HEK293 (cell line): ENCODE data around the gene KANK2.

Experiments
- BCL11B ChIP-seq: fragments of 450-650 bp; formaldehyde crosslinking; IDR thresholded peaks from 2 replicates; pipeline ENCODE4 v1.5.1; 2016; ENCODE audit warnings: low read depth, missing biosample characterization, missing genetic modification characterization
- IKZF3 ChIP-seq: fragments of 450-650 bp; IDR thresholded peaks from 2 replicates; pipeline ENCODE4 v1.5.0; 2018; ENCODE audit warnings: missing biosample characterization, mild to moderate bottlenecking, missing genetic modification characterization, moderate library complexity
- KLF16 ChIP-seq: fragments of 450-650 bp; formaldehyde crosslinking; IDR thresholded peaks from 2 replicates; pipeline ENCODE4 v1.5.1; 2017; ENCODE audit warnings: missing biosample characterization, missing genetic modification characterization
- MEIS1 ChIP-seq: sonication (generic); formaldehyde crosslinking; IDR thresholded peaks from 2 replicates; pipeline ENCODE4 v1.8.1; 2022; ENCODE audit warnings: missing genetic modification reagents, mild to moderate bottlenecking, borderline replicate concordance
- RBAK ChIP-seq: fragments of 450-650 bp; formaldehyde crosslinking; IDR thresholded peaks from 2 replicates; pipeline ENCODE4 v1.5.1; 2016; ENCODE audit warnings: missing biosample characterization, missing genetic modification characterization
- TCF7L2 ChIP-seq: IDR thresholded peaks from 2 replicates; pipeline ENCODE4 v1.6.1; 2011; ENCODE audit warnings: low read depth, mild to moderate bottlenecking, inconsistent platforms, low read length, moderate library complexity, borderline replicate concordance
- ZBTB26 ChIP-seq: fragments of 450-650 bp; formaldehyde crosslinking; optimal IDR thresholded peaks from 2 replicates; pipeline ENCODE3; 2016; ENCODE audit warnings: missing biosample characterization, mild to moderate bottlenecking, missing genetic modification characterization
- ZBTB8A ChIP-seq: fragments of 450-650 bp; formaldehyde crosslinking; IDR thresholded peaks from 2 replicates; pipeline ENCODE4 v1.5.1; 2016; ENCODE audit warnings: missing biosample characterization, missing genetic modification characterization
- ZFHX2 ChIP-seq: fragments of 450-650 bp; formaldehyde crosslinking; conservative IDR thresholded peaks from 2 replicates; pipeline ENCODE4 v1.5.1; 2016; ENCODE audit warnings: missing biosample characterization, missing genetic modification characterization
- ZIC2 ChIP-seq: fragments of 450-650 bp; formaldehyde crosslinking; IDR thresholded peaks from 2 replicates; pipeline ENCODE4 v1.5.1; 2016; ENCODE audit warnings: missing biosample characterization, missing genetic modification characterization
- ZNF138 ChIP-seq: fragments of 450-650 bp; formaldehyde crosslinking; IDR thresholded peaks from 2 replicates; pipeline ENCODE4 v1.5.1; 2016; ENCODE audit warnings: missing biosample characterization, missing genetic modification characterization, borderline replicate concordance
- ZNF202 ChIP-seq: fragments of 450-650 bp; formaldehyde crosslinking; IDR thresholded peaks from 2 replicates; pipeline ENCODE4 v1.5.1; 2016; ENCODE audit warnings: missing biosample characterization, missing genetic modification characterization, borderline replicate concordance
- ZNF223 ChIP-seq: fragments of 450-650 bp; formaldehyde crosslinking; IDR thresholded peaks from 2 replicates; pipeline ENCODE4 v1.5.1; 2016; ENCODE audit warnings: missing biosample characterization, missing genetic modification characterization
- ZNF239 ChIP-seq: fragments of 450-650 bp; formaldehyde crosslinking; IDR thresholded peaks from 2 replicates; pipeline ENCODE4 v1.5.1; 2016; ENCODE audit warnings: missing biosample characterization, missing genetic modification characterization
- ZNF274 ChIP-seq, 2 experiments: fragments of 200-500 bp in 1 of 2; fragments of 450-650 bp in 1 of 2; sonication (Bioruptor generic) in 1 of 2; formaldehyde crosslinking in 1 of 2; IDR thresholded peaks; 2 replicates each; pipeline versions ENCODE4 v1.5.1 to v1.6.1; 2014 to 2016; ENCODE audit warnings: borderline replicate concordance in 1 of 2, inconsistent platforms in 1 of 2, low read length in 1 of 2, missing biosample characterization in 1 of 2, missing genetic modification characterization in 1 of 2
- ZNF280C ChIP-seq: fragments of 450-650 bp; formaldehyde crosslinking; IDR thresholded peaks from 2 replicates; pipeline ENCODE4 v1.5.1; 2016; ENCODE audit warnings: missing biosample characterization, missing genetic modification characterization
- ZNF335 ChIP-seq: fragments of 450-650 bp; formaldehyde crosslinking; conservative IDR thresholded peaks from 2 replicates; pipeline ENCODE4 v1.5.1; 2016; ENCODE audit warnings: missing biosample characterization, missing genetic modification characterization
- ZNF391 ChIP-seq: fragments of 450-650 bp; formaldehyde crosslinking; IDR thresholded peaks from 2 replicates; pipeline ENCODE4 v1.5.1; 2016; ENCODE audit warnings: low read depth, missing biosample characterization, missing genetic modification characterization, borderline replicate concordance
- ZNF449 ChIP-seq: fragments of 450-650 bp; formaldehyde crosslinking; IDR thresholded peaks from 2 replicates; pipeline ENCODE4 v1.5.1; 2017; ENCODE audit warnings: missing biosample characterization, mild to moderate bottlenecking, missing genetic modification characterization, moderate library complexity
- ZNF501 ChIP-seq: fragments of 450-650 bp; formaldehyde crosslinking; IDR thresholded peaks from 2 replicates; pipeline ENCODE4 v1.5.1; 2016; ENCODE audit warnings: missing biosample characterization, missing genetic modification characterization
- ZNF529 ChIP-seq: fragments of 450-650 bp; formaldehyde crosslinking; IDR thresholded peaks from 2 replicates; pipeline ENCODE4 v1.5.1; 2017; ENCODE audit warnings: missing genetic modification characterization, missing biosample characterization; ENCODE audit not compliant: insufficient replicate concordance
- ZNF544 ChIP-seq: fragments of 450-650 bp; formaldehyde crosslinking; IDR thresholded peaks from 2 replicates; pipeline ENCODE4 v1.5.0; 2017; ENCODE audit warnings: missing biosample characterization, missing genetic modification characterization
- ZNF548 ChIP-seq: fragments of 450-650 bp; formaldehyde crosslinking; IDR thresholded peaks from 2 replicates; pipeline ENCODE4 v1.5.1; 2016; ENCODE audit warnings: missing biosample characterization, missing genetic modification characterization
- ZNF560 ChIP-seq: fragments of 450-650 bp; formaldehyde crosslinking; IDR thresholded peaks from 2 replicates; pipeline ENCODE4 v1.5.1; 2017; ENCODE audit warnings: missing biosample characterization, missing genetic modification characterization, borderline replicate concordance
- ZNF585B ChIP-seq: fragments of 450-650 bp; formaldehyde crosslinking; IDR thresholded peaks from 2 replicates; pipeline ENCODE4 v1.5.1; 2016; ENCODE audit warnings: missing biosample characterization, missing genetic modification characterization
- ZNF596 ChIP-seq: fragments of 450-650 bp; IDR thresholded peaks from 2 replicates; pipeline ENCODE4 v1.5.0; 2018; ENCODE audit warnings: missing biosample characterization, mild to moderate bottlenecking, missing genetic modification characterization, moderate library complexity
- ZNF621 ChIP-seq: fragments of 450-650 bp; formaldehyde crosslinking; IDR thresholded peaks from 2 replicates; pipeline ENCODE4 v1.5.1; 2017; ENCODE audit warnings: missing biosample characterization, missing genetic modification characterization
- ZNF701 ChIP-seq: fragments of 450-650 bp; formaldehyde crosslinking; IDR thresholded peaks from 2 replicates; pipeline ENCODE4 v1.5.1; 2016; ENCODE audit warnings: missing biosample characterization, missing genetic modification characterization
- ZNF76 ChIP-seq: fragments of 450-650 bp; formaldehyde crosslinking; IDR thresholded peaks from 2 replicates; pipeline ENCODE4; 2016; ENCODE audit warnings: low read depth, missing biosample characterization, missing genetic modification characterization, borderline replicate concordance
- ZSCAN30 ChIP-seq: fragments of 450-650 bp; IDR thresholded peaks from 2 replicates; pipeline ENCODE4 v1.5.1; 2018; ENCODE audit warnings: missing biosample characterization, mild to moderate bottlenecking, missing genetic modification characterization, moderate library complexity
- TF ChIP-seq, protein P1 (sequence below): fragments of 450-650 bp; IDR thresholded peaks from 2 replicates; pipeline ENCODE4 v1.5.1; 2018; ENCODE audit warnings: missing biosample characterization, mild to moderate bottlenecking, missing genetic modification characterization
- TF ChIP-seq, protein P2 (sequence below): sonication (generic); formaldehyde crosslinking; IDR thresholded peaks from 2 replicates; pipeline ENCODE4 v1.8.1; 2022; ENCODE audit warnings: mild to moderate bottlenecking, moderate library complexity, missing genetic modification reagents

The KANK2 gene

GRCh38 chr19:11138601-11139300, 58.6 kb downstream of the KANK2 start (continued):
- TF ChIP-seq ZNF335 (tag by site-specific recombination): no peak
- no peak for TF ChIP-seq ZBTB26 (tag by site-specific recombination)
- TF ChIP-seq, protein P1, sequence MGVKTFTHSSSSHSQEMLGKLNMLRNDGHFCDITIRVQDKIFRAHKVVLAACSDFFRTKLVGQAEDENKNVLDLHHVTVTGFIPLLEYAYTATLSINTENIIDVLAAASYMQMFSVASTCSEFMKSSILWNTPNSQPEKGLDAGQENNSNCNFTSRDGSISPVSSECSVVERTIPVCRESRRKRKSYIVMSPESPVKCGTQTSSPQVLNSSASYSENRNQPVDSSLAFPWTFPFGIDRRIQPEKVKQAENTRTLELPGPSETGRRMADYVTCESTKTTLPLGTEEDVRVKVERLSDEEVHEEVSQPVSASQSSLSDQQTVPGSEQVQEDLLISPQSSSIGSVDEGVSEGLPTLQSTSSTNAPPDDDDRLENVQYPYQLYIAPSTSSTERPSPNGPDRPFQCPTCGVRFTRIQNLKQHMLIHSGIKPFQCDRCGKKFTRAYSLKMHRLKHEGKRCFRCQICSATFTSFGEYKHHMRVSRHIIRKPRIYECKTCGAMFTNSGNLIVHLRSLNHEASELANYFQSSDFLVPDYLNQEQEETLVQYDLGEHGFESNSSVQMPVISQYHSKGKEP (tag by site-specific recombination): no peak
- TF ChIP-seq ZNF585B (tag by site-specific recombination): no peak
- no peak for TF ChIP-seq BCL11B
- no peak for TF ChIP-seq ZNF239
- no peak for TF ChIP-seq ZNF596 (tag by site-specific recombination)
- no peak for TF ChIP-seq ZIC2 (tag by site-specific recombination)
- no peak for TF ChIP-seq ZNF391 (tag by site-specific recombination)
- no peak for TF ChIP-seq MEIS1
- TF ChIP-seq ZNF280C: no peak
- no peak for TF ChIP-seq ZBTB8A (tag by site-specific recombination)
- no peak for TF ChIP-seq ZNF138 (tag by site-specific recombination)
- no peak for TF ChIP-seq ZNF202
- TF ChIP-seq TCF7L2: no peak
- TF ChIP-seq ZNF548 (tag by site-specific recombination): no peak
- TF ChIP-seq ZNF544 (tag by site-specific recombination): no peak
- TF ChIP-seq, protein P2, sequence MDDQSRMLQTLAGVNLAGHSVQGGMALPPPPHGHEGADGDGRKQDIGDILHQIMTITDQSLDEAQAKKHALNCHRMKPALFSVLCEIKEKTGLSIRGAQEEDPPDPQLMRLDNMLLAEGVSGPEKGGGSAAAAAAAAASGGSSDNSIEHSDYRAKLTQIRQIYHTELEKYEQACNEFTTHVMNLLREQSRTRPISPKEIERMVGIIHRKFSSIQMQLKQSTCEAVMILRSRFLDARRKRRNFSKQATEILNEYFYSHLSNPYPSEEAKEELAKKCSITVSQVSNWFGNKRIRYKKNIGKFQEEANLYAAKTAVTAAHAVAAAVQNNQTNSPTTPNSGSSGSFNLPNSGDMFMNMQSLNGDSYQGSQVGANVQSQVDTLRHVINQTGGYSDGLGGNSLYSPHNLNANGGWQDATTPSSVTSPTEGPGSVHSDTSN (CRISPR knock-in tag): no peak
- TF ChIP-seq ZFHX2 (tag by site-specific recombination): peak; percentile 83
- TF ChIP-seq ZNF449 (tag by site-specific recombination): no peak
- no peak for TF ChIP-seq ZNF529 (tag by site-specific recombination)
- TF ChIP-seq ZNF560 (tag by site-specific recombination): no peak
- peak; percentile 91 for TF ChIP-seq IKZF3
- TF ChIP-seq ZNF76 (tag by site-specific recombination): peak; percentile 60
- no peak for TF ChIP-seq ZNF274 (IDR thresholded peaks at IDR 0.05; ENCODE audit: low read length)
- TF ChIP-seq ZNF274 (tag by site-specific recombination; IDR thresholded peaks at IDR 0.05; ENCODE audit: borderline replicate concordance): no peak
- no peak for TF ChIP-seq ZNF621 (tag by site-specific recombination)
- TF ChIP-seq RBAK (tag by site-specific recombination): no peak
- TF ChIP-seq ZNF501 (tag by site-specific recombination): no peak
- TF ChIP-seq ZNF701 (tag by site-specific recombination): no peak
- TF ChIP-seq ZSCAN30 (tag by site-specific recombination): no peak
- no peak for TF ChIP-seq ZNF223 (tag by site-specific recombination)
- TF ChIP-seq KLF16 (tag by site-specific recombination): no peak
